Lower leg skin (tissue), 3 donors: Measurements from ENCODE around the gene DISC1.

Experiments
- CTCF ChIP-seq, 3 donors: fragments of 450-650 bp; IDR thresholded peaks; one replicate each; pipeline ENCODE4 v1.5.1; 2016; ENCODE audit warnings: antibody characterized with exemption in 3 of 3, mild to moderate bottlenecking in 3 of 3, moderate library complexity in 2 of 3
- POLR2A ChIP-seq, 2 donors: fragments of 450-650 bp; IDR thresholded peaks; one replicate each; pipeline ENCODE4 v1.6.1; 2016 to 2017; ENCODE audit warnings: antibody characterized with exemption in 2 of 2, mild to moderate bottlenecking in 1 of 2, moderate library complexity in 1 of 2

DNA sequence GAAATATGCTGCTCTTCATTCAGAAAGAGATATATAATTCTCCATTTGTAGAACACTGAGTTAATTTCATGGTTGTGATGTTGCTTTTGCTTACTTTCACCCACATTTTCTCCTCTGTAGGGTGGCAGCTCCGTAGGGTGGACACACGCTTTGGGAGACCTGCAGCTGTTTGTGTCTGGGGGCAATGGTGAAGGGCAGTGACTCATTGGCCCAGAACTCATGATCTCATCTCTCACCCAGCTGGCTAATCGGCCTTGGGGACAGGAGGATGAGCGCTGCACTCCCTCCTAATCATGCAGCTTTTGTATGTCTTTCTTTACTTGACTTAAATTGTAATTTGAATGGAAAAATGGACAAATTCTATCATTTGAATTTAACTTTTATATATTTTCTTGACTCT, 9.6 kb downstream of the DISC1 start:
- TF ChIP-seq CTCF (IDR thresholded peaks at IDR 0.05) (no peak), POLR2A (IDR thresholded peaks at IDR 0.05) (no peak)
